Measurements from ENCODE around the gene MRPL44.
"Not testable (repeated sequence)": the region's sequence is repeated elsewhere in the genome, so short reads cannot be mapped to it uniquely, and the experiment has no call there.

Gene MRPL44

GRCh38 chr2:223928113-223929006 lies 28.9 kb upstream of the MRPL44 start:
- Mint-ChIP-seq H3K4me1 (peaks cover 45% of the 10 kb centered on the region), H3K36me3 (ENCODE audit: insufficient read depth) (peaks cover 7% of the 10 kb centered on the region), H3K27me3 (no peaks in the 10 kb centered on the region), H3K27ac (ENCODE audit: low read depth) (no peak overlapping the region), H3K4me3 (no peak overlapping the region), H3K9me3 (no peaks in the 10 kb centered on the region)
- DNase-seq (ENCODE audit: low spot score in 2 of 2): no peak
- no peak for ATAC-seq (replicated peaks; ENCODE audit: extremely low read depth, poor library complexity, severe bottlenecking)

GRCh38 chr2:223929571-223930102 lies 27.6 kb upstream of the MRPL44 start:
- Mint-ChIP-seq H3K4me1 (peaks cover 49% of the 10 kb centered on the region), H3K27ac (ENCODE audit: low read depth) (peak overlapping the region; percentile 53), H3K36me3 (ENCODE audit: insufficient read depth) (peaks cover 7% of the 10 kb centered on the region), H3K27me3 (no peaks in the 10 kb centered on the region), H3K4me3 (peak overlapping the region; percentile 50), H3K9me3 (no peaks in the 10 kb centered on the region)
- ATAC-seq (replicated peaks; ENCODE audit: extremely low read depth, poor library complexity, severe bottlenecking) (peak; percentile 88), DNase-seq (ENCODE audit: low spot score in 2 of 2) (no peak)

GRCh38 chr2:223930103-223930976 lies 26.9 kb upstream of the MRPL44 start:
- ATAC-seq (replicated peaks; ENCODE audit: extremely low read depth, poor library complexity, severe bottlenecking) (no peak), DNase-seq (ENCODE audit: low spot score in 2 of 2) (no peak)
- H3K4me3 Mint-ChIP-seq: peak overlapping the region; percentile 50
- peaks cover 7% of the 10 kb centered on the region for H3K36me3 Mint-ChIP-seq (ENCODE audit: insufficient read depth)
- peaks cover 54% of the 10 kb centered on the region for H3K4me1 Mint-ChIP-seq
- H3K27me3 Mint-ChIP-seq: no peaks in the 10 kb centered on the region
- H3K27ac Mint-ChIP-seq (ENCODE audit: low read depth): peak overlapping the region; percentile 8
- no peaks in the 10 kb centered on the region for H3K9me3 Mint-ChIP-seq

- no peak overlapping the region for H3K4me3 Mint-ChIP-seq
- H3K27me3 Mint-ChIP-seq: no peaks in the 10 kb centered on the region
- no peaks in the 10 kb centered on the region for H3K9me3 Mint-ChIP-seq
- DNase-seq (ENCODE audit: low spot score in 2 of 2): no peak
- peaks cover 61% of the 10 kb centered on the region for H3K4me1 Mint-ChIP-seq
- H3K36me3 Mint-ChIP-seq (ENCODE audit: insufficient read depth): peaks cover 6% of the 10 kb centered on the region
- no peak overlapping the region for H3K27ac Mint-ChIP-seq (ENCODE audit: low read depth)
- ATAC-seq (replicated peaks; ENCODE audit: extremely low read depth, poor library complexity, severe bottlenecking): no peak
These were observed 24.2 kb upstream of the MRPL44 start for GRCh38 chr2:223932816-223933800.

GRCh38 chr2:223934870-223935269 lies 22.4 kb upstream of the MRPL44 start:
- no peaks in the 10 kb centered on the region for H3K27me3 Mint-ChIP-seq
- no peak for DNase-seq (ENCODE audit: low spot score in 2 of 2)
- H3K27ac Mint-ChIP-seq (ENCODE audit: low read depth): no peak overlapping the region
- peaks cover 4% of the 10 kb centered on the region for H3K36me3 Mint-ChIP-seq (ENCODE audit: insufficient read depth)
- H3K4me1 Mint-ChIP-seq: peaks cover 51% of the 10 kb centered on the region
- ATAC-seq (replicated peaks; ENCODE audit: extremely low read depth, poor library complexity, severe bottlenecking): no peak
- H3K4me3 Mint-ChIP-seq: no peak overlapping the region
- H3K9me3 Mint-ChIP-seq: no peaks in the 10 kb centered on the region

- H3K36me3 Mint-ChIP-seq (ENCODE audit: insufficient read depth): peaks cover 4% of the 10 kb centered on the region
These were observed 21.7 kb upstream of the MRPL44 start for GRCh38 chr2:223935459-223936125.

GRCh38 chr2:223936862-223937326 lies 20.4 kb upstream of the MRPL44 start:
- Mint-ChIP-seq H3K4me1 (peaks cover 52% of the 10 kb centered on the region), H3K36me3 (ENCODE audit: insufficient read depth) (peaks cover 10% of the 10 kb centered on the region), H3K9me3 (no peaks in the 10 kb centered on the region), H3K4me3 (no peak overlapping the region), H3K27ac (ENCODE audit: low read depth) (no peak overlapping the region), H3K27me3 (no peaks in the 10 kb centered on the region)
- ATAC-seq (replicated peaks; ENCODE audit: extremely low read depth, poor library complexity, severe bottlenecking) (no peak), DNase-seq (ENCODE audit: low spot score in 2 of 2) (no peak)

More at GRCh38 chr2:223935459-223936125, 21.7 kb upstream of the MRPL44 start:
- Mint-ChIP-seq H3K4me3 (no peak overlapping the region), H3K27me3 (no peaks in the 10 kb centered on the region), H3K9me3 (no peaks in the 10 kb centered on the region), H3K4me1 (peaks cover 44% of the 10 kb centered on the region), H3K27ac (ENCODE audit: low read depth) (no peak overlapping the region)
- no peak for ATAC-seq (replicated peaks; ENCODE audit: extremely low read depth, poor library complexity, severe bottlenecking)
- no peak for DNase-seq (ENCODE audit: low spot score in 2 of 2)

GRCh38 chr2:223937535-223937934 lies 19.7 kb upstream of the MRPL44 start:
- H3K9me3 Mint-ChIP-seq: no peaks in the 10 kb centered on the region
- ATAC-seq (replicated peaks; ENCODE audit: extremely low read depth, poor library complexity, severe bottlenecking): no peak
- H3K4me3 Mint-ChIP-seq: no peak overlapping the region
- H3K27ac Mint-ChIP-seq (ENCODE audit: low read depth): no peak overlapping the region
- H3K27me3 Mint-ChIP-seq: no peaks in the 10 kb centered on the region
- H3K4me1 Mint-ChIP-seq: peaks cover 54% of the 10 kb centered on the region
- DNase-seq (ENCODE audit: low spot score in 2 of 2): no peak
- peaks cover 10% of the 10 kb centered on the region for H3K36me3 Mint-ChIP-seq (ENCODE audit: insufficient read depth)

GRCh38 chr2:223939438-223939837 lies 17.8 kb upstream of the MRPL44 start:
- not testable (repeated sequence) for H3K27me3 Mint-ChIP-seq; DNase-seq (ENCODE audit: low spot score in 2 of 2); H3K9me3 Mint-ChIP-seq; H3K4me3 Mint-ChIP-seq; ATAC-seq (replicated peaks; ENCODE audit: extremely low read depth, poor library complexity, severe bottlenecking); H3K27ac Mint-ChIP-seq (ENCODE audit: low read depth)
- Mint-ChIP-seq H3K36me3 (ENCODE audit: insufficient read depth) (peaks cover 13% of the 10 kb centered on the region), H3K4me1 (peaks cover 63% of the 10 kb centered on the region)

GRCh38 chr2:223941579-223942277 lies 15.5 kb upstream of the MRPL44 start:
- Mint-ChIP-seq H3K4me1 (peaks cover 61% of the 10 kb centered on the region), H3K9me3 (no peaks in the 10 kb centered on the region), H3K4me3 (peak overlapping the region; percentile 61), H3K36me3 (ENCODE audit: insufficient read depth) (peaks cover 11% of the 10 kb centered on the region), H3K27ac (ENCODE audit: low read depth) (peak overlapping the region; percentile 64), H3K27me3 (no peaks in the 10 kb centered on the region)
- DNase-seq (ENCODE audit: low spot score in 2 of 2) (peak in 1 of 2 donors; percentile 62), ATAC-seq (replicated peaks; ENCODE audit: extremely low read depth, poor library complexity, severe bottlenecking) (peak; percentile 84)

GRCh38 chr2:223943135-223943534 lies 14.1 kb upstream of the MRPL44 start:
- no peak overlapping the region for H3K27ac Mint-ChIP-seq (ENCODE audit: low read depth)
- peak overlapping the region; percentile 90 for H3K4me3 Mint-ChIP-seq

More at GRCh38 chr2:223943135-223943534, 14.1 kb upstream of the MRPL44 start:
- ATAC-seq (replicated peaks; ENCODE audit: extremely low read depth, poor library complexity, severe bottlenecking) (no peak), DNase-seq (ENCODE audit: low spot score in 2 of 2) (no peak)
- H3K36me3 Mint-ChIP-seq (ENCODE audit: insufficient read depth): peaks cover 11% of the 10 kb centered on the region
- no peaks in the 10 kb centered on the region for H3K9me3 Mint-ChIP-seq
- no peaks in the 10 kb centered on the region for H3K27me3 Mint-ChIP-seq
- peaks cover 59% of the 10 kb centered on the region for H3K4me1 Mint-ChIP-seq
